OCI-LY7 (cell line): ENCODE measurements around the gene HELZ.

Experiments
- EZH2phosphoT487 ChIP-seq: fragments of 200-600 bp; sonication (generic); IDR thresholded peaks from 2 replicates; pipeline ENCODE4 v1.6.1; 2018; ENCODE audit warnings: low read depth, borderline replicate concordance, mild to moderate bottlenecking, mixed run types, antibody characterized with exemption, low read length, moderate library complexity, mixed read lengths
- TF ChIP-seq, protein P1 (sequence below): fragments of 200-600 bp; sonication (generic); conservative IDR thresholded peaks from 2 replicates; pipeline ENCODE4 v1.5.1; 2014; ENCODE audit warnings: mild to moderate bottlenecking, antibody characterized with exemption, low read length, moderate library complexity, mixed read lengths

DNA sequence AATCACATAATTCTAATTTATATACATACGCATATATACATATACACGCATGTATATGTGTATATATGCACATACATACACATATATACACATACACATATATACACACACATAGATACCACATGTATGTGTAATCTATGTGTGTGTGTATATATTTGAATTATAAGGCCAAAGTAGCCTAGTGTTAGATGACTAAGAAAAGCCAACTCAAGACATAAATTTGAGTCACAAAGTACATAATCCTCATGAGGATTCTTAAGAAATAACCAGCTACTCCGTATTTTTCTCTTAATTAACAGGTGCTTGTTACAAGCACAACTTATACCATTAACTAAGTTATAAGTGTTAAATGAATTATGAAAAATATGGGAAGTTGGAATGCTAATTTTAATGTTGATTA is 115.7 kb downstream of the HELZ start:
- no peak for TF ChIP-seq EZH2phosphoT487
- TF ChIP-seq, protein P1, sequence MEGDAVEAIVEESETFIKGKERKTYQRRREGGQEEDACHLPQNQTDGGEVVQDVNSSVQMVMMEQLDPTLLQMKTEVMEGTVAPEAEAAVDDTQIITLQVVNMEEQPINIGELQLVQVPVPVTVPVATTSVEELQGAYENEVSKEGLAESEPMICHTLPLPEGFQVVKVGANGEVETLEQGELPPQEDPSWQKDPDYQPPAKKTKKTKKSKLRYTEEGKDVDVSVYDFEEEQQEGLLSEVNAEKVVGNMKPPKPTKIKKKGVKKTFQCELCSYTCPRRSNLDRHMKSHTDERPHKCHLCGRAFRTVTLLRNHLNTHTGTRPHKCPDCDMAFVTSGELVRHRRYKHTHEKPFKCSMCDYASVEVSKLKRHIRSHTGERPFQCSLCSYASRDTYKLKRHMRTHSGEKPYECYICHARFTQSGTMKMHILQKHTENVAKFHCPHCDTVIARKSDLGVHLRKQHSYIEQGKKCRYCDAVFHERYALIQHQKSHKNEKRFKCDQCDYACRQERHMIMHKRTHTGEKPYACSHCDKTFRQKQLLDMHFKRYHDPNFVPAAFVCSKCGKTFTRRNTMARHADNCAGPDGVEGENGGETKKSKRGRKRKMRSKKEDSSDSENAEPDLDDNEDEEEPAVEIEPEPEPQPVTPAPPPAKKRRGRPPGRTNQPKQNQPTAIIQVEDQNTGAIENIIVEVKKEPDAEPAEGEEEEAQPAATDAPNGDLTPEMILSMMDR: no peak
